AG04449 (cell line): ENCODE data around the gene ZCCHC4.

Source experiments
- CTCF ChIA-PET: fragments of 350-600 bp; formaldehyde crosslinking; extraction: SDS; loops from one replicate; lab custom pipeline; 2021; ENCODE audit warnings: antibody characterized with exemption; lab: Yijun Ruan, JAX
- POLR2A ChIA-PET: fragments of 400-600, 350-600 bp; formaldehyde crosslinking; extraction: SDS; loops from one replicate; lab custom pipeline; 2020; ENCODE audit warnings: antibody characterized with exemption, inconsistent platforms; lab: Yijun Ruan, JAX
- DNase-seq: peaks from one replicate; pipeline ENCODE4 v3.0.0-alpha.2; 2010; ENCODE audit warnings: low read depth, low spot score
- H3K4me3 ChIP-seq: 2 replicates; pipeline ENCODE4 v1.5.1; 2011; ENCODE audit warnings: low read depth, mild to moderate bottlenecking, control low read depth, low read length
- CTCF ChIP-seq: IDR thresholded peaks from one replicate; pipeline ENCODE4 v1.5.1; 2011; ENCODE audit warnings: mild to moderate bottlenecking, moderate library complexity, low read length, control low read depth, inconsistent platforms; ENCODE audit not compliant: insufficient read depth; ENCODE audit errors: missing control alignments

Gene ZCCHC4

GRCh38 chr4:25306518-25307057, 6.0 kb upstream of the ZCCHC4 start:
- TF ChIP-seq CTCF = no peak
- ChIA-PET POLR2A (no interaction called here), CTCF (interaction anchor here (1.1 kb wide), 1 partner anchor 60 kb away, joined by 5 read pairs; no protein-coding TSS in a partner anchor)
- DNase-seq = no peak
- H3K4me3 ChIP-seq = no peak overlapping the region

- TF ChIP-seq CTCF = no peak
- DNase-seq = no peak
- POLR2A ChIA-PET = no interaction called here
- H3K4me3 ChIP-seq = no peak overlapping the region
- CTCF ChIA-PET = interaction anchor here (0.6 to 1.1 kb wide), 2 partner anchors 9 to 59 kb away, joined by 3 to 5 read pairs; no protein-coding TSS in a partner anchor
Measured at GRCh38 chr4:25307596-25307995, 5.0 kb upstream of the ZCCHC4 start.

- ChIA-PET CTCF (interaction anchor here (0.7 kb wide), 1 partner anchor 12 kb away, joined by 3 read pairs; no protein-coding TSS in a partner anchor), POLR2A (no interaction called here)
- TF ChIP-seq CTCF = no peak
- no peak overlapping the region for H3K4me3 ChIP-seq
- DNase-seq = no peak
Measured at GRCh38 chr4:25308306-25308705, 4.3 kb upstream of the ZCCHC4 start.

- no peak for DNase-seq
- TF ChIP-seq CTCF = no peak
- H3K4me3 ChIP-seq = no peak overlapping the region
- POLR2A ChIA-PET = no interaction called here
- CTCF ChIA-PET = interaction anchor here (0.7 to 0.8 kb wide), 2 partner anchors 13 to 58 kb away, joined by 3 to 4 read pairs; no protein-coding TSS in a partner anchor
Measured at GRCh38 chr4:25308761-25309160, 3.8 kb upstream of the ZCCHC4 start.

GRCh38 chr4:25310066-25310802, 2.3 kb upstream of the ZCCHC4 start:
- TF ChIP-seq CTCF = no peak
- H3K4me3 ChIP-seq = no peak overlapping the region
- POLR2A ChIA-PET = no interaction called here
- no peak for DNase-seq
- CTCF ChIA-PET = interaction anchor here (0.6 to 4.0 kb wide), 6 partner anchors 11 to 1277 kb away, joined by 3 to 57 read pairs (median 5); no protein-coding TSS in a partner anchor

- H3K4me3 ChIP-seq = no peak overlapping the region
- CTCF ChIA-PET = interaction anchor here (1.0 to 4.0 kb wide), 5 partner anchors 11 to 34 kb away, joined by 3 to 57 read pairs (median 17); no protein-coding TSS in a partner anchor
Measured at GRCh38 chr4:25310803-25311166, 1.8 kb upstream of the ZCCHC4 start.

More at GRCh38 chr4:25310803-25311166, 1.8 kb upstream of the ZCCHC4 start:
- POLR2A ChIA-PET = no interaction called here
- no peak for TF ChIP-seq CTCF
- DNase-seq = no peak
